Thyroid gland (tissue), 4 donors: ENCODE results near the gene GLCCI1. TPM values are rescaled to one million over a fixed set of nuclear protein-coding genes. Genes with fewer than 3 reads are reported as not detected.

ENCODE experiments used
- DNase-seq, 2 donors: peaks; one replicate each; pipeline ENCODE4 v3.0.0-alpha.2; 2019
- H3K27ac ChIP-seq, 3 donors: fragments of 200-600 bp; sonication (generic); 1 replicate in 2 of 3; 2 replicates in 1 of 3; pipeline ENCODE4 v1.5.1; 2016 to 2019; ENCODE audit warnings: mild to moderate bottlenecking in 1 of 3, moderate library complexity in 1 of 3
- H3K27me3 ChIP-seq: fragments of 200-600 bp; sonication (generic); one replicate; pipeline ENCODE4 v1.5.1; 2019
- H3K36me3 ChIP-seq, 2 donors: fragments of 200-600 bp; sonication (generic); one replicate each; pipeline ENCODE4 v1.5.1; 2016 to 2019
- H3K4me1 ChIP-seq, 2 donors: fragments of 200-600 bp; sonication (generic); one replicate each; pipeline ENCODE4 v1.5.1; 2017 to 2019
- H3K4me3 ChIP-seq, 3 donors: fragments of 200-600 bp; sonication (generic); replicated peaks in 1 of 3; 1 replicate in 2 of 3; 2 replicates in 1 of 3; pipeline ENCODE4 v1.5.1; 2016; ENCODE audit warnings: mild to moderate bottlenecking in 1 of 3
- H3K9me3 ChIP-seq: fragments of 200-600 bp; sonication (generic); one replicate; pipeline ENCODE4 v1.5.1; 2017
- POLR2A ChIP-seq, 2 donors: fragments of 450-650 bp; IDR thresholded peaks; one replicate each; pipeline ENCODE4 v1.6.1; 2017; ENCODE audit warnings: antibody characterized with exemption in 2 of 2, mild to moderate bottlenecking in 2 of 2, moderate library complexity in 1 of 2
- WGBS, 2 donors: methylation state at CpG; one replicate each; pipeline ENCODE4 v1.1.5; 2017; 5-methylcytosine and 5-hydroxymethylcytosine counted together
- intact Hi-C: fragments of 100-400 bp; cut with DNase I; formaldehyde crosslinking; loops from one replicate; pipeline ENCODE4 v1.15.1; 2023
- total RNA-seq, 4 donors: library from RNA; depleted of rRNA; stranded (reverse); fragments of >200 nt; gene quantifications; one replicate each; pipeline ENCODE4 v1.2.3, GENCODE V29; 2016
- TF ChIP-seq, protein P1 (sequence below), 6 experiments: fragments of 200-600 bp in 3 of 6; fragments of 450-650 bp in 3 of 6; sonication (generic) in 3 of 6; IDR thresholded peaks; one replicate each; pipeline ENCODE4 v1.5.1; 2016 to 2019; ENCODE audit warnings: antibody characterized with exemption in 6 of 6, mild to moderate bottlenecking in 2 of 6, inconsistent platforms in 1 of 6, moderate library complexity in 1 of 6

GLCCI1 gene
- total RNA-seq, 4 donors from 2014 or later, result 64.1 to 115 (median 68.9) TPM

DNA sequence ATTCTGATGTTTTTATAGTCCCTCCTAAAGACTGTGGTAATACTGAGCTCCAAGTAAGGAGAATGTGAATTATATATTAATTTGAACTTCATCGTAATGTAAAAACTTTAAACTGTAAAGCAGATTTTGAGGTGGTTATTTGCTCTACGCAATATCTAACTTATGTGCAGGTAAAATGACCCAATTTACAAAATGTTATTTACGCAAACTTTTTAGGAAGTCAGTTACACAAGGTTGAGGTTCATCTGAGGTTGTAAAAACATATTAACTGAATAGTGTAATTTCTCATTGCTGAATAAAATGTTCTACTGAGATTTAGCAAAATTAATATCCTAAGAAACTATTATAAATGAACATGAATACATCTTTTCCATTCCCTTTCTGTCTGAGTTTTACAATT lies 15.8 kb downstream of the GLCCI1 start:
- Histone ChIP-seq H3K4me1 (peaks cover 26 to 37% of the 10 kb centered on the region in 2 donors), H3K36me3 (no peaks in the 10 kb centered on the region), H3K27ac (peak overlapping the region in 1 of 3 donors; percentile 35), H3K9me3 (no peaks in the 10 kb centered on the region), H3K4me3 (no peak overlapping the region), H3K27me3 (no peaks in the 10 kb centered on the region)
- no peak for DNase-seq
- intact Hi-C loops, result no loop called here
- TF ChIP-seq, protein P1, sequence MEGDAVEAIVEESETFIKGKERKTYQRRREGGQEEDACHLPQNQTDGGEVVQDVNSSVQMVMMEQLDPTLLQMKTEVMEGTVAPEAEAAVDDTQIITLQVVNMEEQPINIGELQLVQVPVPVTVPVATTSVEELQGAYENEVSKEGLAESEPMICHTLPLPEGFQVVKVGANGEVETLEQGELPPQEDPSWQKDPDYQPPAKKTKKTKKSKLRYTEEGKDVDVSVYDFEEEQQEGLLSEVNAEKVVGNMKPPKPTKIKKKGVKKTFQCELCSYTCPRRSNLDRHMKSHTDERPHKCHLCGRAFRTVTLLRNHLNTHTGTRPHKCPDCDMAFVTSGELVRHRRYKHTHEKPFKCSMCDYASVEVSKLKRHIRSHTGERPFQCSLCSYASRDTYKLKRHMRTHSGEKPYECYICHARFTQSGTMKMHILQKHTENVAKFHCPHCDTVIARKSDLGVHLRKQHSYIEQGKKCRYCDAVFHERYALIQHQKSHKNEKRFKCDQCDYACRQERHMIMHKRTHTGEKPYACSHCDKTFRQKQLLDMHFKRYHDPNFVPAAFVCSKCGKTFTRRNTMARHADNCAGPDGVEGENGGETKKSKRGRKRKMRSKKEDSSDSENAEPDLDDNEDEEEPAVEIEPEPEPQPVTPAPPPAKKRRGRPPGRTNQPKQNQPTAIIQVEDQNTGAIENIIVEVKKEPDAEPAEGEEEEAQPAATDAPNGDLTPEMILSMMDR (IDR thresholded peaks at IDR 0.05), result no peak
- no peak for TF ChIP-seq POLR2A (IDR thresholded peaks at IDR 0.05)
- WGBS, 2 donors, result 62 to 83% methylated on average over 3 of the region's 3 CpGs

DNA sequence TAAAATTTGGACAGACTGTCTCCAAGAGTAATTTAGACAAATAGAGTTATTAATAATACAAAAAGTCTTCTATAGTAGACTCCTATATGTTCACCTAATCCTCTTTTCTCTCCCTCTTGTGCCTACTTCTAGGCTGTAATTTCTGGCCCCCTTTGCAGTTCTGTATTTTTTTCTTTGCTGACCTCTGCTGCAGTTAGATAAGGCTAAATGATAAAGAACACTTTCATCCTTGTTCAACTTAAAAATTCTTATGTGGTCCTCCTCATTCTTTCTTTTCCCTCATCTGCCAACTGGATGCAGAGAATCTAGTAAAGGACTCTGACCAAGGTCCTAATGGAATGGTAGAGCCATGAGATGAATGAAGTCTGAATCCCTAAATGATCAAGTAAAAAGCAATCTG lies 20.1 kb downstream of the GLCCI1 start:
- H3K4me3 ChIP-seq, result no peak overlapping the region
- TF ChIP-seq, protein P1 (IDR thresholded peaks at IDR 0.05), result no peak
- no peak for TF ChIP-seq POLR2A (IDR thresholded peaks at IDR 0.05)
- intact Hi-C loops, result no loop called here

DNA sequence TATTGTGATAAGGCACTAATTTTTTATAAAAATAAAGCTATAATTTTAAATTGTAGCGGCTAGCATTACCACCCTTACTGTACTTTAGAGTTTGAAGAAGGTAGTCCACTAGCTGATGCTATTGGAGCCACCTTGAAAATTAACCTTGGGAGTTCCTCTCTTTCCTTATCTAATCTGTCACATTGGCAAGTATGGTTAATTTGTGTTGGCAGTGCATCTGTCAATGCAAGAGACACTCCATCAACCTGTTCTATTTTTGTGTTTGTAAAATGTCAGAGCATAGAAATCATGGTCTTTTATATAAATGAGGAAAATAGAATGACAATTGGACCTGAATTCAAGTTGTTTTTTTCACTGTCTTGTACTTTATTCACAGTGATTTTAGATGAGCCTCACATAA lies 20.5 kb downstream of the GLCCI1 start:
- TF ChIP-seq POLR2A (IDR thresholded peaks at IDR 0.05), result no peak
- TF ChIP-seq, protein P1 (IDR thresholded peaks at IDR 0.05), result no peak
- Histone ChIP-seq H3K36me3 (no peaks in the 10 kb centered on the region), H3K9me3 (no peaks in the 10 kb centered on the region), H3K4me1 (peaks cover 30 to 33% of the 10 kb centered on the region in 2 donors), H3K27me3 (no peaks in the 10 kb centered on the region), H3K4me3 (no peak overlapping the region), H3K27ac (peak overlapping the region in 2 of 3 donors; percentile 49 to 59)
- DNase-seq, result no peak
- WGBS, 2 donors, result 95 to 98% methylated on average over 1 of the region's 1 CpG
- intact Hi-C loops, result no loop called here

More for the DNA sequence above, 20.1 kb downstream of the GLCCI1 start:
- Histone ChIP-seq H3K27me3 (no peaks in the 10 kb centered on the region), H3K4me1 (peaks cover 34 to 37% of the 10 kb centered on the region in 2 donors), H3K9me3 (no peaks in the 10 kb centered on the region), H3K36me3 (no peaks in the 10 kb centered on the region), H3K27ac (peak overlapping the region in 2 of 3 donors; percentile 49 to 59)
- no peak for DNase-seq

DNA sequence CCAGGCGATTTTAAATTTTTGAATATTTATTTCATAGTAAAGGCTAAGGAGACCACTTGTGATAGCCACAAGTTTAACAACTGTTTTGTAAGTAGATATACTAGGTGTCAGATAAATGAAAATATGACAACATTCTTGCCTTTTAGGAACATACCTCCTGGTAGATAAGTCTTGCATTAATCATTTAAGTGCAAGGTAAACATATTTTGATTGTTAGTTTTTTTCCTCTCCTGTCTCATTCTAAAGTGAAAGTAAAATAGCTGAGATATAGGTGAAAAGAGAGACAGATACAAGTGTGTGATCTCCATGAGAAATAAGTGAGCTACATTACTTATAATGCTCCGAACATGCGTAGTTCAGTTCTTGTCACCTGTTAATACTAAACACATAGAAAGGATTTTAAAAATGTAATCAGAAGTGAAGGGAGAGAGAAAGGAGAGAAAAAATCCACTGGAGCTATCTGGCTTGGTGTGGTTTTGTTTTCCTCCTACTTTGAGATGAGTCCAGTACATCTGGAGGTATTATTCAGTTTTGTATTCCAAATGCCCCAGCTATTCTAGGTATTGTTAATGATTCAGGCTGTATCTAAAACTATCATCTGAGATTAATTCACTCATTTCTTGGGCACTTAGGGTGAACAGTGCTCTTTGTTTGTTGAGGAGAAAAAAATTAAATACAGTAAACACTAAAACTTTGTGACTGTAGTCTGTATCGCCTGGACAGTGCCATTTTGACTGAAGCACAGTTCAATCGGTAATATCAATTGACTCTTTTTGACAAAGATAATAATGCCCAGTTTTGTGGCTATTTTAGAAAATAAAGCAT lies 21.2 kb downstream of the GLCCI1 start:
- H3K4me1 ChIP-seq, result peaks cover 25 to 28% of the 10 kb centered on the region in 2 donors
- peak overlapping the region; percentile 24 to 59 (median 49) for H3K27ac ChIP-seq
- no peaks in the 10 kb centered on the region for H3K9me3 ChIP-seq
- TF ChIP-seq POLR2A (IDR thresholded peaks at IDR 0.05), result no peak
- TF ChIP-seq, protein P1 (IDR thresholded peaks at IDR 0.05), result no peak
- no peak for DNase-seq
- H3K36me3 ChIP-seq, result no peaks in the 10 kb centered on the region
- 86 to 91% methylated on average over 5 of the region's 5 CpGs for WGBS, 2 donors
- intact Hi-C loops, result no loop called here
- H3K27me3 ChIP-seq, result no peaks in the 10 kb centered on the region
- no peak overlapping the region for H3K4me3 ChIP-seq

DNA sequence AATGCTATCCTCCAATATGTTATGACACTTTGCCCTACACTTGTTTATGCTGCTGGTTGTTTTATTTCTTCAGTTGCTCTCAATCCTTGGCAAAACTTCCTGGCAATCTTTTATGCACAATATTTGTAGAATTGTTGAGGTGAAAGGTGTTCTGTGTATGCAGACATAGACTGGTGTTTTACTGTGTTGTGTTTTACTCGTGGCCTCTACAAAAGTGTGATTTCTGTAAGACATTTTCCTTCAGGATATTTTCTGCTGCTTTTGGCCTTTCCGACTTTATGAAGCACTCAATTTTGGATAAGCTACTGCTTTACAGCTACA lies 21.8 kb downstream of the GLCCI1 start:
- no peak for DNase-seq
- TF ChIP-seq, protein P1 (IDR thresholded peaks at IDR 0.05), result no peak
- TF ChIP-seq POLR2A (IDR thresholded peaks at IDR 0.05), result no peak
- intact Hi-C loops, result no loop called here
- Histone ChIP-seq H3K27me3 (no peaks in the 10 kb centered on the region), H3K4me3 (no peak overlapping the region), H3K36me3 (no peaks in the 10 kb centered on the region), H3K27ac (peak overlapping the region in 2 of 3 donors; percentile 24 to 49), H3K9me3 (no peaks in the 10 kb centered on the region), H3K4me1 (peaks cover 22 to 28% of the 10 kb centered on the region in 2 donors)
- WGBS, 2 donors, result 81 to 88% methylated on average over 2 of the region's 2 CpGs
